Trophoblast cell (in vitro differentiated cells and primary cell): Measurements from ENCODE around the gene SLC66A2.

Experiments
- DNase-seq, 2 donors: peaks; one replicate each; pipeline ENCODE4 v3.0.0-alpha.2; 2016
- H2AFZ ChIP-seq: 2 replicates; pipeline ENCODE4 v1.6.1; 2013; ENCODE audit warnings: low read length, moderate library complexity, mild to moderate bottlenecking; ENCODE audit not compliant: insufficient read depth, poor library complexity
- H2AK5ac ChIP-seq: 2 replicates; pipeline ENCODE4 v1.6.1; 2013; ENCODE audit warnings: mild to moderate bottlenecking, low read length
- H2BK120ac ChIP-seq: 2 replicates; pipeline ENCODE4 v1.6.1; 2013; ENCODE audit warnings: low read length, mild to moderate bottlenecking, moderate library complexity; ENCODE audit not compliant: insufficient read depth, poor library complexity
- H2BK12ac ChIP-seq: 2 replicates; pipeline ENCODE4 v1.6.1; 2013; ENCODE audit warnings: mild to moderate bottlenecking, low read length, moderate library complexity
- H2BK5ac ChIP-seq: 2 replicates; pipeline ENCODE4 v1.6.1; 2013; ENCODE audit warnings: low read length, low read depth, moderate library complexity, mild to moderate bottlenecking; ENCODE audit not compliant: poor library complexity
- H3K14ac ChIP-seq: 2 replicates; pipeline ENCODE4 v1.6.1; 2013; ENCODE audit warnings: mild to moderate bottlenecking, low read length
- H3K18ac ChIP-seq: 2 replicates; pipeline ENCODE4 v1.6.1; 2013; ENCODE audit warnings: mild to moderate bottlenecking, low read length
- H3K23ac ChIP-seq: 2 replicates; pipeline ENCODE4 v1.6.1; 2013; ENCODE audit warnings: low read length
- H3K27ac ChIP-seq: 2 replicates; pipeline ENCODE4 v1.5.1; 2013; ENCODE audit warnings: low read depth, mild to moderate bottlenecking, inconsistent platforms, low read length, moderate library complexity
- H3K27me3 ChIP-seq: 2 replicates; pipeline ENCODE4 v1.6.1; 2013; ENCODE audit warnings: inconsistent platforms, mild to moderate bottlenecking, low read length, moderate library complexity; ENCODE audit not compliant: insufficient read depth
- H3K36me3 ChIP-seq, 2 experiments: 1 replicate in 1 of 2; 2 replicates in 1 of 2; pipeline ENCODE4 v1.6.1; 2013; ENCODE audit warnings: low read length in 2 of 2, mild to moderate bottlenecking in 2 of 2, moderate library complexity in 1 of 2; ENCODE audit not compliant: insufficient read depth in 2 of 2, control insufficient read depth in 1 of 2
- H3K4ac ChIP-seq: 2 replicates; pipeline ENCODE4 v1.6.1; 2013; ENCODE audit warnings: low read depth, mild to moderate bottlenecking, low read length, moderate library complexity
- H3K4me1 ChIP-seq, 2 experiments: 1 replicate in 1 of 2; 2 replicates in 1 of 2; pipeline ENCODE4 v1.6.1; 2013; ENCODE audit warnings: low read length in 2 of 2, mild to moderate bottlenecking in 2 of 2, moderate library complexity in 1 of 2; ENCODE audit not compliant: insufficient read depth in 2 of 2, control insufficient read depth in 1 of 2
- H3K4me2 ChIP-seq: 2 replicates; pipeline ENCODE4 v1.6.1; 2013; ENCODE audit warnings: inconsistent platforms, mild to moderate bottlenecking, low read length, moderate library complexity
- H3K4me3 ChIP-seq: 2 replicates; pipeline ENCODE4 v1.5.1; 2013; ENCODE audit warnings: mild to moderate bottlenecking, low read depth, low read length, inconsistent platforms
- H3K79me1 ChIP-seq: one replicate; pipeline ENCODE4 v1.6.1; 2013; ENCODE audit warnings: low read length
- H3K79me2 ChIP-seq: 2 replicates; pipeline ENCODE4 v1.6.1; 2013; ENCODE audit warnings: low read length, mild to moderate bottlenecking; ENCODE audit not compliant: control insufficient read depth, insufficient read depth, poor library complexity
- H3K9ac ChIP-seq: 2 replicates; pipeline ENCODE4 v1.6.1; 2013; ENCODE audit warnings: mild to moderate bottlenecking, low read length
- H3K9me3 ChIP-seq: 2 replicates; pipeline ENCODE4 v1.6.1; 2013; ENCODE audit warnings: low read depth, mild to moderate bottlenecking, control low read depth, inconsistent platforms, low read length; ENCODE audit not compliant: insufficient read depth
- H4K12ac ChIP-seq: 2 replicates; pipeline ENCODE4 v1.6.1; 2013; ENCODE audit warnings: low read depth, mild to moderate bottlenecking, low read length, moderate library complexity
- H4K8ac ChIP-seq: 2 replicates; pipeline ENCODE4 v1.6.1; 2013; ENCODE audit warnings: low read depth, mild to moderate bottlenecking, low read length, moderate library complexity
- H4K91ac ChIP-seq: one replicate; pipeline ENCODE4 v1.6.1; 2013; ENCODE audit warnings: low read depth, mild to moderate bottlenecking, low read length, moderate library complexity
- WGBS: extraction: QIAGEN DNeasy Blood & Tissue Kit; methylation state at CpG from one replicate; pipeline ENCODE4 v1.1.7; 2013; ENCODE audit warnings: missing lambda C conversion rate; ENCODE audit not compliant: insufficient read length, insufficient coverage; ENCODE audit errors: extremely low coverage; 5-methylcytosine and 5-hydroxymethylcytosine counted together

Gene SLC66A2

DNA sequence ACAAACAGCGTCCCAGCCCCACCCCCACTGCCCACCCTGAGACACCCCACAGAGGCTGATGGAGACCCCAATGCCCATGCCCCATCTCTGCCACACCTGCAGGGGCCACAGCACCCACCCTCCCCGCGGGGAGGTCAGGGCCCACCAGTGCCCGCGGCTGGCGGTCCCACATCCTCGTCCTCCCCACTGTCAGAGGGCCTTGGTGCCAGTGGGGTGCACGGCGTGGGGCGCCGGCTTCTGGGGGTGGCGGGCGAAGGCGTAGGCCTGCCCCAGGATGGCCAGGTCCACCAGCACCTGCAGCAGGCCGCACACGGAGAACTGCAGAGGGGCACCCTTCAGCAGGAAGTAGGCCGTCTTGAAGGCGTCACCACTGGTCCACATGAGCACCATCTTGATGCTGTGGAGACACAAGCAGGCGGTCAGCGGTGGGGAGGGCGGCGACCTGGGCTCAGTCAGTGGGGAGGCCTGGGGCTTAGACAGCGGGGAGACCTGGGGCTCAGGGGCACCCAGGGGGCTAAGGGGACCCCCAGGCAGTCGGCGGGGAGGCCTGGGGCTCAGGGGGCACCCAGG, 47.6 kb downstream of the SLC66A2 start:
- Histone ChIP-seq H3K18ac (no peak overlapping the region), H3K4ac (no peak overlapping the region), H3K23ac (no peak overlapping the region), H4K91ac (no peak overlapping the region), H4K8ac (no peak overlapping the region), H4K12ac (no peak overlapping the region), H3K27ac (no peak overlapping the region), H3K14ac (no peak overlapping the region), H3K4me3 (no peak overlapping the region), H2BK5ac (no peak overlapping the region), H3K9me3 (peaks cover 44% of the 10 kb centered on the region), H2AK5ac (no peak overlapping the region), H3K79me2 (no peaks in the 10 kb centered on the region), H2AFZ (no peak overlapping the region), H3K27me3 (no peaks in the 10 kb centered on the region), H2BK12ac (no peak overlapping the region), H3K9ac (no peak overlapping the region), H2BK120ac (no peak overlapping the region), H3K36me3 (peaks cover 14 to 19% of the 10 kb centered on the region in 2 experiments), H3K79me1 (no peaks in the 10 kb centered on the region), H3K4me1 (no peaks in the 10 kb centered on the region), H3K4me2 (no peak overlapping the region)
- no peak for DNase-seq
- no CpG with 5 or more reads among the region's 25 CpGs for WGBS

DNA sequence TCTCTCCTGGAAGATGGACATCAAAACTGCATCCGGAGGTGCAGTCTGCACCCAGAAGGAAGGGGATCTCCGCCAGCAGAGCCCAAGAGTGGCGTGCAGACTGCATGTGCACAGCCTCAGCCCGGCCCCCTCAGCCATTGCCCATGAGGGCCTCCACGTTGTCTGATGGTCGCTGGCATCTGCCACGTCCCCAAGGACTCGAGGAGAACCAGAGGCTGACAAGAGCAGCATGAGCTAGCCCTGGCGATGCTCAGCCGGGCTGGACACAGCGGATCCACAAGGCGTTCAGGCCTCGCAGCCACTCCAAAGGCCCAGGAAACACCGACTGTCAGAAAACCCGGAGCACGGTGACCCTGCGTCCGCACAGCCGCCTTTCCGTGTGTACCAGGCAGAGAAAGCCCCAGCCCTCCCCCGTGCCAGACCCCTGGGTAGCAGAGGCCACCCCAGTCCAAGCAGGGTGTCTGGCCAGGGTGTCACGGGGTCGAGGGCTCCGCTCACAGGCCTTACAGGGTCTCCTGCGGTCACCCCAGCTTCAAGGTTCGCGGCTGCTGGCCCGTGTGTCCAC, 48.3 kb downstream of the SLC66A2 start:
- no peak overlapping the region for H3K14ac ChIP-seq
- H3K4me2 ChIP-seq: no peak overlapping the region
- H3K9me3 ChIP-seq: peaks cover 50% of the 10 kb centered on the region
- no peak overlapping the region for H2AK5ac ChIP-seq
- no peaks in the 10 kb centered on the region for H3K4me1 ChIP-seq
- peaks cover 14 to 19% of the 10 kb centered on the region in 2 experiments for H3K36me3 ChIP-seq
- H2AFZ ChIP-seq: no peak overlapping the region
- no peaks in the 10 kb centered on the region for H3K27me3 ChIP-seq
- H3K23ac ChIP-seq: no peak overlapping the region
- H2BK120ac ChIP-seq: no peak overlapping the region
- no peak overlapping the region for H3K4me3 ChIP-seq
- no peak overlapping the region for H2BK5ac ChIP-seq
- no peak overlapping the region for H3K4ac ChIP-seq
- no peak overlapping the region for H3K27ac ChIP-seq
- no peaks in the 10 kb centered on the region for H3K79me2 ChIP-seq
- no peak overlapping the region for H4K8ac ChIP-seq
- H4K91ac ChIP-seq: no peak overlapping the region
- no peak overlapping the region for H3K18ac ChIP-seq
- DNase-seq: no peak
- no CpG with 5 or more reads among the region's 28 CpGs for WGBS
- H4K12ac ChIP-seq: no peak overlapping the region
- no peak overlapping the region for H2BK12ac ChIP-seq
- no peaks in the 10 kb centered on the region for H3K79me1 ChIP-seq
- no peak overlapping the region for H3K9ac ChIP-seq

DNA sequence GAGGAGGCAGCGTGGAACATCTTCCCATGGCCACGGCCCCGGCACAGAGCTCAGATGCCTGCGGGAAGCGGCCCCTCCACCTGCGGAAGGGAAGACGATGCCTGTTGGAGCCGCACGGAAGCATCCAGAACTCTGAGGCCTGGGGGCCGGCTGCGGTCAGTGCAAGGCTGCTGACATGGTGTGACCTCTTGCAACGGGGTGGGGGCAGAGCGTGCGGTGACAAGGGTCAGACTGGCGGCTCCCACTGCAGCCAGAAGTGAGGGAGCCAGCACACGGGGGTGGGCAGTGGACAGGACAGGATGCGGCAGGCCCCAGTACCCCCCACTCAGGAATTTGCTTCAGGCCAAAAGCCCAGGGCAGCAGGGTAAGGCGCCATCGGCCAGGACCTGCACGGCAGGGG, 48.8 kb downstream of the SLC66A2 start:
- no CpG with 5 or more reads among the region's 20 CpGs for WGBS
- no peak for DNase-seq
- Histone ChIP-seq H3K79me2 (no peaks in the 10 kb centered on the region), H3K4me1 (no peaks in the 10 kb centered on the region), H2BK5ac (no peak overlapping the region), H4K91ac (no peak overlapping the region), H3K14ac (no peak overlapping the region), H3K9ac (no peak overlapping the region), H2BK120ac (no peak overlapping the region), H3K4ac (no peak overlapping the region), H3K18ac (no peak overlapping the region), H3K36me3 (peaks cover 14 to 19% of the 10 kb centered on the region in 2 experiments), H3K23ac (no peak overlapping the region), H2AK5ac (no peak overlapping the region), H3K9me3 (peaks cover 55% of the 10 kb centered on the region), H3K27ac (no peak overlapping the region), H3K4me3 (no peak overlapping the region), H4K8ac (no peak overlapping the region), H3K79me1 (no peaks in the 10 kb centered on the region), H2BK12ac (no peak overlapping the region), H2AFZ (no peak overlapping the region), H3K27me3 (no peaks in the 10 kb centered on the region), H4K12ac (no peak overlapping the region), H3K4me2 (no peak overlapping the region)

DNA sequence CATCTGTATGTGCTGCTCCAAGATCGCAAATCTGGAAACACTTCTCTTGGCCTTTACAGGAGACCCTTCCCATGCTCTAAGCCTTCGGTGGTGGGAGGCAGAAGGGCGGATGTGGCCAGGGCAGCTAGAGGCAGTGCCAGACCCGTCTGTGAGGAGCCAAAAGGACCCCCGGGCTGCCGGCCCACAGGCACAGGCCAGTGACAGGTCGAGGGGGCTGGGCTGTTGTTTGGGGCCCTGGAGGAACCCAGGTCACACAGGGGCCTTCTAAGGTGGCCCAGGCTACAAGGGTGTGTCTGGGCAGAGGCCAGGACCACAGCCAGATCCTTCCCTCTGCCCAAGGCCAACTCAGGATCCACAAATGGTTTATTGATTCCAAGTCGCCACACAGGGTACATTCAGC, 49.4 kb downstream of the SLC66A2 start:
- Histone ChIP-seq H2BK12ac (no peak overlapping the region), H2BK5ac (no peak overlapping the region), H4K91ac (no peak overlapping the region), H3K9ac (no peak overlapping the region), H3K9me3 (peaks cover 56% of the 10 kb centered on the region), H3K79me2 (no peaks in the 10 kb centered on the region), H3K79me1 (no peaks in the 10 kb centered on the region), H2BK120ac (no peak overlapping the region), H3K4me2 (no peak overlapping the region), H2AFZ (no peak overlapping the region), H3K4me3 (no peak overlapping the region), H3K23ac (no peak overlapping the region), H3K4ac (no peak overlapping the region), H3K14ac (no peak overlapping the region), H3K18ac (no peak overlapping the region), H3K27me3 (no peaks in the 10 kb centered on the region), H3K27ac (no peak overlapping the region), H3K4me1 (no peaks in the 10 kb centered on the region), H2AK5ac (no peak overlapping the region), H4K8ac (no peak overlapping the region), H3K36me3 (peaks cover 14 to 19% of the 10 kb centered on the region in 2 experiments), H4K12ac (no peak overlapping the region)
- DNase-seq: no peak
- no CpG with 5 or more reads among the region's 8 CpGs for WGBS
